Thyroid gland (tissue), 4 donors: ENCODE data around the gene OMP. TPM values are rescaled to one million over a fixed set of nuclear protein-coding genes. Genes with fewer than 3 reads are reported as not detected.

Source experiments
- DNase-seq, 2 donors: peaks; one replicate each; pipeline ENCODE4 v3.0.0-alpha.2; 2019
- H3K27ac ChIP-seq, 3 donors: fragments of 200-600 bp; sonication (generic); 1 replicate in 2 of 3; 2 replicates in 1 of 3; pipeline ENCODE4 v1.5.1; 2016 to 2019; ENCODE audit warnings: mild to moderate bottlenecking in 1 of 3, moderate library complexity in 1 of 3
- H3K27me3 ChIP-seq: fragments of 200-600 bp; sonication (generic); one replicate; pipeline ENCODE4 v1.5.1; 2019
- H3K36me3 ChIP-seq, 2 donors: fragments of 200-600 bp; sonication (generic); one replicate each; pipeline ENCODE4 v1.5.1; 2016 to 2019
- H3K4me1 ChIP-seq, 2 donors: fragments of 200-600 bp; sonication (generic); one replicate each; pipeline ENCODE4 v1.5.1; 2017 to 2019
- H3K4me3 ChIP-seq, 3 donors: fragments of 200-600 bp; sonication (generic); replicated peaks in 1 of 3; 1 replicate in 2 of 3; 2 replicates in 1 of 3; pipeline ENCODE4 v1.5.1; 2016; ENCODE audit warnings: mild to moderate bottlenecking in 1 of 3
- H3K9me3 ChIP-seq: fragments of 200-600 bp; sonication (generic); one replicate; pipeline ENCODE4 v1.5.1; 2017
- POLR2A ChIP-seq, 2 donors: fragments of 450-650 bp; IDR thresholded peaks; one replicate each; pipeline ENCODE4 v1.6.1; 2017; ENCODE audit warnings: antibody characterized with exemption in 2 of 2, mild to moderate bottlenecking in 2 of 2, moderate library complexity in 1 of 2
- WGBS, 2 donors: methylation state at CpG; one replicate each; pipeline ENCODE4 v1.1.5; 2017; 5-methylcytosine and 5-hydroxymethylcytosine counted together
- intact Hi-C: fragments of 100-400 bp; cut with DNase I; formaldehyde crosslinking; loops from one replicate; pipeline ENCODE4 v1.15.1; 2023
- total RNA-seq, 4 donors: library from RNA; depleted of rRNA; stranded (reverse); fragments of >200 nt; gene quantifications; one replicate each; pipeline ENCODE4 v1.2.3, GENCODE V29; 2016
- TF ChIP-seq, protein P1 (sequence below), 6 experiments: fragments of 200-600 bp in 3 of 6; fragments of 450-650 bp in 3 of 6; sonication (generic) in 3 of 6; IDR thresholded peaks; one replicate each; pipeline ENCODE4 v1.5.1; 2016 to 2019; ENCODE audit warnings: antibody characterized with exemption in 6 of 6, mild to moderate bottlenecking in 2 of 6, inconsistent platforms in 1 of 6, moderate library complexity in 1 of 6

Gene OMP
- total RNA-seq, 4 donors from 2014 or later = 2.3 TPM; not detected in 3

DNA sequence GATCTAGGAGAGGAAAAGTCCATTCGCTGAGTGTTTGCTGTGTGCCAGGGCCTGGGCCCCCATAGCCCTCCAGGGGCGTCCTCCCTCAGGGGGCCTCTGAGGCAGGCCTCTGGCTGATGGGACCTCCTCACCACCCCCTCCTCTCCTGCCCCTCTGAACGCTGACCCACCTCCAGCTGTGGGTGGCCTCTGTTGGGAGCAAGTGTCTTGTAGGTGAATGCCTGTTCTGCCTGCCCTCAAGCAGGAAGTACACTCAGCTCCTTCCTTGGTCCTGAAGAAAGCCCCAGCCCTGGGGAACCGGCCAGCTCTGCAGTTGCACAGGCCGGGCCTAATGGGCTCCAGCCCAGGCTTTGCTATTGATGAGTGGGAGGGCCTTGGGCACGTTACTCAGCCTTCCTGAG is 28.9 kb downstream of the OMP start:
- Histone ChIP-seq H3K36me3 (no peaks in the 10 kb centered on the region), H3K27me3 (no peaks in the 10 kb centered on the region), H3K27ac (no peak overlapping the region), H3K4me3 (no peak overlapping the region), H3K4me1 (peaks cover 11 to 16% of the 10 kb centered on the region in 2 donors), H3K9me3 (no peaks in the 10 kb centered on the region)
- intact Hi-C loops = no loop called here
- 69 to 75% methylated on average over 5 to 6 of the region's 6 CpGs for WGBS, 2 donors
- TF ChIP-seq POLR2A (IDR thresholded peaks at IDR 0.05) = no peak
- TF ChIP-seq, protein P1, sequence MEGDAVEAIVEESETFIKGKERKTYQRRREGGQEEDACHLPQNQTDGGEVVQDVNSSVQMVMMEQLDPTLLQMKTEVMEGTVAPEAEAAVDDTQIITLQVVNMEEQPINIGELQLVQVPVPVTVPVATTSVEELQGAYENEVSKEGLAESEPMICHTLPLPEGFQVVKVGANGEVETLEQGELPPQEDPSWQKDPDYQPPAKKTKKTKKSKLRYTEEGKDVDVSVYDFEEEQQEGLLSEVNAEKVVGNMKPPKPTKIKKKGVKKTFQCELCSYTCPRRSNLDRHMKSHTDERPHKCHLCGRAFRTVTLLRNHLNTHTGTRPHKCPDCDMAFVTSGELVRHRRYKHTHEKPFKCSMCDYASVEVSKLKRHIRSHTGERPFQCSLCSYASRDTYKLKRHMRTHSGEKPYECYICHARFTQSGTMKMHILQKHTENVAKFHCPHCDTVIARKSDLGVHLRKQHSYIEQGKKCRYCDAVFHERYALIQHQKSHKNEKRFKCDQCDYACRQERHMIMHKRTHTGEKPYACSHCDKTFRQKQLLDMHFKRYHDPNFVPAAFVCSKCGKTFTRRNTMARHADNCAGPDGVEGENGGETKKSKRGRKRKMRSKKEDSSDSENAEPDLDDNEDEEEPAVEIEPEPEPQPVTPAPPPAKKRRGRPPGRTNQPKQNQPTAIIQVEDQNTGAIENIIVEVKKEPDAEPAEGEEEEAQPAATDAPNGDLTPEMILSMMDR (IDR thresholded peaks at IDR 0.05) = no peak
- DNase-seq = no peak

DNA sequence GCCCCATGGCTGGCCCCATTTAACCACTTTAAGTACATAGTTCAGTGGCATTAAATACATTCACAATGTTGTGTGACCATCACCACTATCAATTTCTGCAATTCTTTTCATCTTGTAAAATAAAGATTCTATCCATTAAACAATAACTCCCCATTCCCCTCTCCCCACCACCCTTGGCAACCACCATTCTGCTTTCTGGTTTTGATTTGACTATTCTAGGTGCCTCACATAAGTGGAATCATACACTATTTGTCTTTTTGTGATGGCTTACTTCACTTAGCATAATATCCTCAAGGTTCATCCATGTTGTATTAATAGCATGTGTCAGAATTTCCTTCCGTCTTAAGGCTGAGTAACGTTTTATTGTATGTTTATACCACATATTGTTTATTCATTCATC is 32.4 kb downstream of the OMP start:
- H3K27me3 ChIP-seq = peaks cover 3% of the 10 kb centered on the region
- intact Hi-C loops = no loop called here
- WGBS, 2 donors = 33 to 61% methylated on average over 1 to 2 of the region's 2 CpGs
- DNase-seq = no peak
- no peak overlapping the region for H3K27ac ChIP-seq
- no peaks in the 10 kb centered on the region for H3K9me3 ChIP-seq
- no peaks in the 10 kb centered on the region for H3K36me3 ChIP-seq
- TF ChIP-seq POLR2A (IDR thresholded peaks at IDR 0.05) = no peak
- TF ChIP-seq, protein P1 (IDR thresholded peaks at IDR 0.05) = no peak
- peaks cover 0 to 3% of the 10 kb centered on the region in 2 donors for H3K4me1 ChIP-seq
- no peak overlapping the region for H3K4me3 ChIP-seq

DNA sequence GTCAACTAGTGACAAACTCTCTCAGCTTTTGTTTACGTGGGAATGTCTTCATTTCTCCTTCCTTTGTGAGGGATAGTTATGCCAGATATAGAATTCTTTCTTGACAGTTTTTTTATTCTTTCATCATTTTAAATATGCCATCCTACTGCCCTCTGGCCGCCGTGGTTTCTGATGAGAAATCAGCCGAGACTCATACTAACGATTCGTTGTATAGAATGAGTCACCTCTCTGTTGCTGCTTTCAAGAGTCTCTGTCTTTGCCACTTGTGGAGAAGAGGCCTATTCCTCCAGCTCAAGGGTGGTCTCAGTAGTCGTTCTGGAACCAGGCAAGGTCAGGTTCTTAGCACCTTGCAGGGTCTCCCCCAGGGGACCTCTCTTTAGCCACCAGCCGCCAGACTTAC is 33.4 kb downstream of the OMP start:
- no peak for DNase-seq
- TF ChIP-seq, protein P1 (IDR thresholded peaks at IDR 0.05) = no peak
- TF ChIP-seq POLR2A (IDR thresholded peaks at IDR 0.05) = no peak
- Histone ChIP-seq H3K27ac (no peak overlapping the region), H3K9me3 (no peaks in the 10 kb centered on the region), H3K4me1 (peaks cover 0 to 2% of the 10 kb centered on the region in 2 donors), H3K4me3 (no peak overlapping the region), H3K27me3 (peaks cover 3% of the 10 kb centered on the region), H3K36me3 (no peaks in the 10 kb centered on the region)
- intact Hi-C loops = no loop called here
- 78 to 80% methylated on average over 8 of the region's 8 CpGs for WGBS, 2 donors

DNA sequence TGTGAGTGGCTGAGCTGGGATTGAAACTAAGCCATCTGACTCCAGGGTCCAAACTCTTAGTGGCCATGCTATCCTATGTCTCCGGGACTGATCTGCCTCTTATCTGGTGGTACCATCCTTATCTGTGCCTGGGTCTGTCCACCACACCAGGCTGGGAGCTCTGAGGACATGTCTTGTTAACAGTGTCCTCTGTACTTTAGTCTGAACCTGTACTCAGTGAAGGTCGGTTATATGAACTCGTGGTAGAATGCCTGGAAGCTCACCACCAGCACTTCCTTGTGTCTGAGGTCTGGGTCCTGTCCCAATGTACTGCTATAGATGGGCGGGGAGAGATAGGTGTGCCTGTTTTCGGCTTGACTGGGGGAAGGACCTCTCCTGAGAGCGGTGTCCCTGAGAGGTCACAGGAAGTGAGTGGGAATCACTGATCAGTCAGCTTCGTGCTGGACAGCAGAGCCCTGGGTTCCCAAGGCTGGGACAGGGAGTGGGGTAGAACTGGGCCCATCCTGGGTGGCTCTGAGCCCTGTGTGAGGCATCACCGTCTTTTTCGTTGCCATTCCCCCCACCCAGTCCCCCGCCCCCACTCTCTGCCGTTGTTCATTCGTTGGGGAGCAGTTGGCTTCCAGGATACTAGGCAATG is 34.3 kb downstream of the OMP start:
- no peak for DNase-seq
- 73 to 80% methylated on average over 12 of the region's 12 CpGs for WGBS, 2 donors
- Histone ChIP-seq H3K36me3 (no peaks in the 10 kb centered on the region), H3K4me1 (no peaks in the 10 kb centered on the region), H3K27me3 (peaks cover 3% of the 10 kb centered on the region), H3K27ac (no peak overlapping the region), H3K4me3 (no peak overlapping the region), H3K9me3 (no peaks in the 10 kb centered on the region)
- TF ChIP-seq, protein P1 (IDR thresholded peaks at IDR 0.05) = no peak
- no peak for TF ChIP-seq POLR2A (IDR thresholded peaks at IDR 0.05)
- intact Hi-C loops = no loop called here

DNA sequence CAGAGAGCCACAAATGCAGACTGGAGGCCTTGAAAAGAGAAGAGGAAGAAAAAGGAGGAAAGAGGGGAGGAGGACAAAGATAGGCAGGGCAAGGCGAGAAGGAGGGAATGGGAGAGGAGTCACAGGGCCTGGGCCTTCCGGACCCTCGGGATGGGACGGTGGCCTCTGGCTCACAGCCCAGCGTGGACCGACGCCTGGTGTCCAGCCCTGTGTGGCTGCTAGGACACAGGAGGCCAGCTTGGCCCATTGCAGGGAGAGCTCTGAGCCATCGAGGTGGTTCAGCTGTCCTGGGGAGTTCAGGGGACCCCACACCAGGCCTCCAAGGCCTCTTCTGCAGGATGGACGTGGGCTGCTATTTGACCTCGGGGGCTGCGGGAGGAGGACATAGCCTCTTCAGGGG is 34.8 kb downstream of the OMP start:
- intact Hi-C loops = no loop called here
- Histone ChIP-seq H3K4me3 (no peak overlapping the region), H3K36me3 (no peaks in the 10 kb centered on the region), H3K4me1 (no peaks in the 10 kb centered on the region), H3K9me3 (no peaks in the 10 kb centered on the region), H3K27ac (no peak overlapping the region), H3K27me3 (peaks cover 3% of the 10 kb centered on the region)
- TF ChIP-seq, protein P1 (IDR thresholded peaks at IDR 0.05) = no peak
- no peak for TF ChIP-seq POLR2A (IDR thresholded peaks at IDR 0.05)
- DNase-seq = no peak
- 65 to 85% methylated on average over 10 to 11 of the region's 11 CpGs for WGBS, 2 donors
